A673 (cell line): ENCODE results near the gene MTMR12.

Source experiments
- CTCF ChIP-seq: fragments of 300-800, 200-600 bp; sonication (generic); conservative IDR thresholded peaks from 2 replicates; pipeline ENCODE4 v1.5.1; 2017; ENCODE audit warnings: low read depth, mild to moderate bottlenecking, antibody characterized with exemption, low read length, moderate library complexity, mixed read lengths
- EZH2 ChIP-seq: fragments of 200-600 bp; sonication (generic); IDR thresholded peaks from 2 replicates; pipeline ENCODE4 v1.6.1; 2017; ENCODE audit warnings: borderline replicate concordance, low read depth, mild to moderate bottlenecking, mixed read lengths, antibody characterized with exemption, low read length; ENCODE audit not compliant: poor library complexity, severe bottlenecking

DNA sequence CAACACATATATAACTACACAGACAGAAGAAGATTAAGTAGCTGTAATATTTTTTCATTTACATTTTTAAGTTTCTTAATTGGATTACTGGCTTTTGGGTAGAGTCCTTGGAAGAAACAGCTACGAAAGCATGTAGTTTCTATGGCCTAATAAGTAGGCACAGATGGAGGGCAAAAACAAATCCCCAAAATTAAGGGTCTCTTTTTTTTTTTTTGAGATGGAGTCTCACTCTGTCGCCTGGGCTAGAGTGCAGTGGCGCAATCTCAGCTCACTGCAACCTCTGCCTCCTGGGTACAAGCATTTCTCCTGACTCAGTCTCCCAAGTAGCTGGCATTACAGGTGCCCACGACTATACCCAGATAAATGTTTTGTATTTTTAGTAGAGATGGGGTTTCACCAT is 27.1 kb upstream of the MTMR12 start:
- TF ChIP-seq CTCF (no peak), EZH2 (no peak)
